HEK293 (cell line): Measurements from ENCODE around the gene RGPD5.
"Not testable (repeated sequence)": the region's sequence is repeated elsewhere in the genome, so short reads cannot be mapped to it uniquely, and the experiment has no call there.

Experiments
- CTCF ChIP-seq: fragments of 450-650 bp; formaldehyde crosslinking; IDR thresholded peaks from 2 replicates; pipeline ENCODE4 v1.5.1; 2016; ENCODE audit warnings: missing biosample characterization, missing genetic modification characterization
- ZNF155 ChIP-seq: fragments of 450-650 bp; formaldehyde crosslinking; IDR thresholded peaks from 2 replicates; pipeline ENCODE4 v1.5.1; 2016; ENCODE audit warnings: missing biosample characterization, missing genetic modification characterization
- ZNF24 ChIP-seq: fragments of 450-650 bp; formaldehyde crosslinking; IDR thresholded peaks from 2 replicates; pipeline ENCODE4 v1.5.1; 2016; ENCODE audit warnings: missing biosample characterization, missing genetic modification characterization

- TF ChIP-seq ZNF155 (tag by site-specific recombination); CTCF; ZNF24: not testable (repeated sequence)
Observed at GRCh38 chr2:109766886-109767578, 27.1 kb upstream of the RGPD5 start.
